Neural cell (in vitro differentiated cells): ENCODE measurements around the gene AGBL4. TPM values are rescaled to one million over a fixed set of nuclear protein-coding genes. Genes with fewer than 3 reads are reported as not detected.

Experiments used
- H2AFZ ChIP-seq: fragments of 200-600, 300-800 bp; sonication (generic), shearing (Covaris generic); 2 replicates; pipeline ENCODE4 v1.6.0; 2014; ENCODE audit warnings: low read depth, mild to moderate bottlenecking, antibody characterized with exemption, low read length, moderate library complexity
- H3F3A ChIP-seq: fragments of 200-600 bp; shearing (Covaris generic); 2 replicates; pipeline ENCODE4 v1.6.1; 2016; ENCODE audit warnings: mild to moderate bottlenecking, moderate library complexity, mixed read lengths, antibody characterized with exemption, low read length; ENCODE audit not compliant: insufficient read depth, poor library complexity, severe bottlenecking
- H3K27ac ChIP-seq: fragments of 200-600, 300-800 bp; sonication (generic), shearing (Covaris generic); 2 replicates; pipeline ENCODE4 v1.5.1; 2014; ENCODE audit warnings: mild to moderate bottlenecking, low read length, moderate library complexity
- H3K27me3 ChIP-seq: fragments of 300-800, 200-600 bp; sonication (generic), shearing (Covaris generic); 2 replicates; pipeline ENCODE4 v1.6.0; 2014; ENCODE audit warnings: mild to moderate bottlenecking, low read depth, low read length, moderate library complexity; ENCODE audit not compliant: insufficient read depth
- H3K36me3 ChIP-seq: fragments of 300-800, 200-600 bp; sonication (generic), shearing (Covaris generic); 2 replicates; pipeline ENCODE4 v1.5.1; 2014; ENCODE audit warnings: mild to moderate bottlenecking, antibody characterized with exemption, low read length, moderate library complexity; ENCODE audit not compliant: insufficient read depth
- H3K4me2 ChIP-seq: fragments of 300-800, 200-600 bp; sonication (generic), shearing (Covaris generic); 2 replicates; pipeline ENCODE4 v1.6.0; 2014; ENCODE audit warnings: mild to moderate bottlenecking, low read length
- H3K4me3 ChIP-seq: fragments of 300-800, 200-600 bp; sonication (generic), shearing (Covaris generic); 2 replicates; pipeline ENCODE4 v1.5.1; 2014; ENCODE audit warnings: mild to moderate bottlenecking, low read length, moderate library complexity
- H3K79me2 ChIP-seq: fragments of 200-600 bp; shearing (Covaris generic); replicated peaks from 2 replicates; pipeline ENCODE4 v1.6.0; 2014; ENCODE audit warnings: mild to moderate bottlenecking, low read length, moderate library complexity; ENCODE audit not compliant: insufficient read depth
- H3K9ac ChIP-seq: fragments of 300-800, 200-600 bp; sonication (generic), shearing (Covaris generic); 2 replicates; pipeline ENCODE4 v1.6.1; 2016; ENCODE audit warnings: mild to moderate bottlenecking, low read length, mixed read lengths
- H3K9me2 ChIP-seq: fragments of 200-600 bp; shearing (Covaris generic); 2 replicates; pipeline ENCODE4 v1.6.1; 2016; ENCODE audit warnings: mild to moderate bottlenecking, low read length, mixed read lengths; ENCODE audit not compliant: insufficient read depth
- H3K9me3 ChIP-seq: fragments of 200-600, 300-800 bp; sonication (generic), shearing (Covaris generic); 2 replicates; pipeline ENCODE4 v1.6.1; 2016; ENCODE audit warnings: mild to moderate bottlenecking, mixed run types, low read length, moderate library complexity, mixed read lengths
- H4K20me1 ChIP-seq: fragments of 200-600 bp; shearing (Covaris generic); 2 replicates; pipeline ENCODE4 v1.6.1; 2016; ENCODE audit warnings: mild to moderate bottlenecking, mixed run types; ENCODE audit not compliant: insufficient read depth
- CTCF ChIP-seq: fragments of 450-650 bp; IDR thresholded peaks from 2 replicates; pipeline ENCODE4 v1.5.1; 2014; ENCODE audit warnings: antibody characterized with exemption, mild to moderate bottlenecking, moderate library complexity; ENCODE audit not compliant: poor library complexity, severe bottlenecking
- EP300 ChIP-seq: fragments of 450-650 bp; conservative IDR thresholded peaks from 2 replicates; pipeline ENCODE4 v1.6.1; 2014; ENCODE audit warnings: antibody characterized with exemption, mild to moderate bottlenecking, moderate library complexity; ENCODE audit not compliant: poor library complexity, severe bottlenecking
- EZH2 ChIP-seq: fragments of 200-600, 300-800 bp; shearing (Covaris generic), sonication (generic); IDR thresholded peaks from 2 replicates; pipeline ENCODE4 v1.6.1; 2014; ENCODE audit warnings: antibody characterized with exemption, low read length, borderline replicate concordance, mild to moderate bottlenecking; ENCODE audit not compliant: insufficient read depth, poor library complexity, severe bottlenecking
- MXI1 ChIP-seq: fragments of 450-650 bp; conservative IDR thresholded peaks from 2 replicates; pipeline ENCODE4 v1.6.1; 2014; ENCODE audit warnings: antibody characterized with exemption, mild to moderate bottlenecking; ENCODE audit not compliant: poor library complexity, severe bottlenecking
- POLR2AphosphoS5 ChIP-seq: IDR thresholded peaks from 2 replicates; pipeline ENCODE4 v1.6.1; 2012
- RAD21 ChIP-seq: fragments of 450-650 bp; conservative IDR thresholded peaks from 2 replicates; pipeline ENCODE4 v1.6.1; 2014; ENCODE audit warnings: antibody characterized with exemption, mild to moderate bottlenecking, moderate library complexity
- REST ChIP-seq: IDR thresholded peaks from 2 replicates; pipeline ENCODE4 v1.6.1; 2012; ENCODE audit warnings: borderline replicate concordance
- SMC3 ChIP-seq: fragments of 450-650 bp; conservative IDR thresholded peaks from 2 replicates; pipeline ENCODE4 v1.6.1; 2014; ENCODE audit warnings: antibody characterized with exemption, mild to moderate bottlenecking, moderate library complexity; ENCODE audit not compliant: poor library complexity
- TAF1 ChIP-seq: IDR thresholded peaks from 2 replicates; pipeline ENCODE4 v1.6.1; 2012; ENCODE audit warnings: low read depth
- polyA plus RNA-seq: library from polyadenylated mRNA; depleted of rRNA; stranded (reverse); fragments of >200 nt; gene quantifications from 2 replicates; pipeline ENCODE4 v1.2.3, GENCODE V29; 2014

The AGBL4 gene
- polyA plus RNA-seq, 1 donor from 2014 or later: 1.3 TPM

- Histone ChIP-seq H3K9me3 (no peaks in the 10 kb centered on the region), H3K4me2 (no peak overlapping the region), H3K9ac (no peak overlapping the region), H4K20me1 (no peaks in the 10 kb centered on the region), H3K4me3 (no peak overlapping the region), H3F3A (no peaks in the 10 kb centered on the region), H3K27ac (no peak overlapping the region), H2AFZ (no peak overlapping the region), H3K27me3 (no peaks in the 10 kb centered on the region), H3K79me2 (no peaks in the 10 kb centered on the region), H3K9me2 (no peaks in the 10 kb centered on the region), H3K36me3 (no peaks in the 10 kb centered on the region)
- TF ChIP-seq SMC3: no peak
- TF ChIP-seq TAF1: no peak
- TF ChIP-seq EP300: no peak
- TF ChIP-seq REST: no peak
- no peak for TF ChIP-seq POLR2AphosphoS5
- TF ChIP-seq RAD21: no peak
- TF ChIP-seq MXI1: no peak
- no peak for TF ChIP-seq EZH2
- TF ChIP-seq CTCF: no peak
Measured at GRCh38 chr1:48903291-48903690, 1120.5 kb downstream of the AGBL4 start.

DNA sequence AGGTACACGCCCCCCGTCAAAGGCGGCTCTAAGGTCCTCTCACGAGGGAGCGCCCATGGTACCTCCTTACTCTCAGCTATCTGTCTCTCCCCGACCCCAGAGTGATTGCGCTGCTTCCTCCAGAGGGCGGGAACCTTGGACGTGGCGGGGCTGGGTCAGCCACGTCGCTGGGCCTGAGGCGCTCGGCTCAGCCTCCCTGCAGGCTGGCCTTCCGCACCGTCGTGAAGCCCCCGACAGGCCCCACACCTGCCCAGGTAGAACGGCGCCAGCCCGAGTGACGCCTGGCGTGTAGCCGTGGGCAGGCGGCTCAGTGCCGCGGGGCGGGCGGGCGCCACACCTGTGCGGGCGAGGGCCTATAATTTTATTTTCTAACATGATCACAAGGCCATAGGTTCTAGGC is 1124.9 kb downstream of the AGBL4 start:
- Histone ChIP-seq H3K27ac (no peak overlapping the region), H3K9me3 (no peaks in the 10 kb centered on the region), H3K9me2 (no peaks in the 10 kb centered on the region), H3K9ac (no peak overlapping the region), H3K36me3 (no peaks in the 10 kb centered on the region), H3K4me3 (no peak overlapping the region), H3F3A (no peaks in the 10 kb centered on the region), H3K4me2 (no peak overlapping the region), H3K79me2 (no peaks in the 10 kb centered on the region), H4K20me1 (no peaks in the 10 kb centered on the region), H2AFZ (no peak overlapping the region), H3K27me3 (no peaks in the 10 kb centered on the region)
- TF ChIP-seq RAD21 (no peak), REST (no peak), POLR2AphosphoS5 (no peak), SMC3 (no peak), EZH2 (no peak), TAF1 (no peak), MXI1 (no peak), CTCF (no peak), EP300 (no peak)
